Thoracic aorta endothelial cell (primary cell): ENCODE measurements around the gene PDE5A. TPM values are rescaled to one million over a fixed set of nuclear protein-coding genes. Genes with fewer than 3 reads are reported as not detected.

Experiments
- small RNA-seq: library from RNA; depleted of rRNA; stranded (forward); fragments of <200 nt; gene quantifications from one replicate; pipeline ENCODE3, GENCODE V24; 2012
- total RNA-seq: library from RNA; depleted of rRNA; stranded (reverse); fragments of >200 nt; gene quantifications from 2 replicates; pipeline ENCODE4 v1.2.3, GENCODE V29; 2012

The PDE5A gene
- total RNA-seq = 2.8 and 3.9 TPM in 2 replicates

GRCh38 chr4:119628281-119629141 is at the start of gene PDE5A:
TSS of gene PDE5A (minus strand) at chr4:119628804. CDS start at chr4:119628671, 133 bp downstream.

Small RNAs within 50 kb of the gene (small RNA-seq; reads per million reads assigned to genes)
- gene RF00614 = not detected
